Right lobe of liver (tissue), 4 donors: ENCODE results near the gene RBBP8.

Experiments used
- POLR2A ChIP-seq: fragments of 450-650 bp; IDR thresholded peaks from one replicate; pipeline ENCODE4 v1.6.1; 2017; ENCODE audit warnings: antibody characterized with exemption, mild to moderate bottlenecking
- TF ChIP-seq, protein P1 (sequence below), 4 donors: fragments of 200-600 bp in 3 of 4; fragments of 450-650 bp in 1 of 4; IDR thresholded peaks; one replicate each; pipeline versions ENCODE4 v1.5.1 to v1.8.0; 2016 to 2022; ENCODE audit warnings: antibody characterized with exemption in 4 of 4, mild to moderate bottlenecking in 2 of 4
- donor health status: DM: no; HTN: no; CAD: no.
- donor health status: DM: no; HTN: no; CAD: no.
- donor health status: DM: no; HTN: yes; CAD: no.

GRCh38 chr18:23021623-23022022 is 88.5 kb downstream of the RBBP8 start:
- TF ChIP-seq, protein P1, sequence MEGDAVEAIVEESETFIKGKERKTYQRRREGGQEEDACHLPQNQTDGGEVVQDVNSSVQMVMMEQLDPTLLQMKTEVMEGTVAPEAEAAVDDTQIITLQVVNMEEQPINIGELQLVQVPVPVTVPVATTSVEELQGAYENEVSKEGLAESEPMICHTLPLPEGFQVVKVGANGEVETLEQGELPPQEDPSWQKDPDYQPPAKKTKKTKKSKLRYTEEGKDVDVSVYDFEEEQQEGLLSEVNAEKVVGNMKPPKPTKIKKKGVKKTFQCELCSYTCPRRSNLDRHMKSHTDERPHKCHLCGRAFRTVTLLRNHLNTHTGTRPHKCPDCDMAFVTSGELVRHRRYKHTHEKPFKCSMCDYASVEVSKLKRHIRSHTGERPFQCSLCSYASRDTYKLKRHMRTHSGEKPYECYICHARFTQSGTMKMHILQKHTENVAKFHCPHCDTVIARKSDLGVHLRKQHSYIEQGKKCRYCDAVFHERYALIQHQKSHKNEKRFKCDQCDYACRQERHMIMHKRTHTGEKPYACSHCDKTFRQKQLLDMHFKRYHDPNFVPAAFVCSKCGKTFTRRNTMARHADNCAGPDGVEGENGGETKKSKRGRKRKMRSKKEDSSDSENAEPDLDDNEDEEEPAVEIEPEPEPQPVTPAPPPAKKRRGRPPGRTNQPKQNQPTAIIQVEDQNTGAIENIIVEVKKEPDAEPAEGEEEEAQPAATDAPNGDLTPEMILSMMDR (IDR thresholded peaks at IDR 0.05): no peak
- no peak for TF ChIP-seq POLR2A
